CD14-positive monocyte (primary cell): ENCODE data around the gene GPRC5C. TPM values are rescaled to one million over a fixed set of nuclear protein-coding genes. Genes with fewer than 3 reads are reported as not detected.

Source experiments
- DNase-seq, 3 donors: peaks; one replicate each; pipeline ENCODE4 v3.0.0-alpha.2; 2011 to 2022
- H2AFZ ChIP-seq: 2 replicates; pipeline ENCODE4 v1.6.0; 2012; ENCODE audit warnings: mild to moderate bottlenecking, low read depth, low read length, inconsistent platforms; ENCODE audit not compliant: insufficient read depth, poor library complexity, severe bottlenecking
- H3K27ac ChIP-seq, 2 donors: 1 replicate in 1 of 2; 2 replicates in 1 of 2; pipeline ENCODE4 v1.5.1; 2012 to 2013; ENCODE audit warnings: low read length in 2 of 2, control low read depth in 1 of 2, inconsistent platforms in 1 of 2, low read depth in 1 of 2, mild to moderate bottlenecking in 1 of 2
- H3K27me3 ChIP-seq, 2 donors: one replicate each; pipeline versions ENCODE4 v1.6.0 to v1.6.1; 2011 to 2013; ENCODE audit warnings: low read length in 2 of 2; ENCODE audit not compliant: control insufficient read depth in 2 of 2, insufficient read depth in 2 of 2
- H3K36me3 ChIP-seq, 2 donors: replicated peaks in 1 of 2; 1 replicate in 1 of 2; 2 replicates in 1 of 2; pipeline versions ENCODE4 v1.5.1 to v1.6.1; 2012 to 2013; ENCODE audit warnings: low read length in 2 of 2, control low read depth in 1 of 2, inconsistent platforms in 1 of 2, mild to moderate bottlenecking in 1 of 2; ENCODE audit not compliant: insufficient read depth in 2 of 2, control insufficient read depth in 1 of 2
- H3K4me1 ChIP-seq, 2 donors: 1 replicate in 1 of 2; 2 replicates in 1 of 2; pipeline versions ENCODE4 v1.5.1 to v1.6.1; 2012 to 2013; ENCODE audit warnings: low read length in 2 of 2, control low read depth in 1 of 2, inconsistent platforms in 1 of 2, mild to moderate bottlenecking in 1 of 2, moderate library complexity in 1 of 2; ENCODE audit not compliant: insufficient read depth in 2 of 2, control insufficient read depth in 1 of 2
- H3K4me2 ChIP-seq: replicated peaks from 2 replicates; pipeline ENCODE3; 2012; ENCODE audit warnings: low read length, moderate library complexity, mild to moderate bottlenecking; ENCODE audit not compliant: poor library complexity, severe bottlenecking; ENCODE audit errors: extremely low read depth
- H3K4me3 ChIP-seq, 3 experiments: fragments of 200-600 bp in 1 of 3; sonication (generic) in 1 of 3; replicated peaks in 1 of 3; 1 replicate in 2 of 3; 2 replicates in 1 of 3; pipeline ENCODE4 v1.5.1; 2011 to 2013; ENCODE audit warnings: low read length in 3 of 3, mild to moderate bottlenecking in 3 of 3, control low read depth in 2 of 3, low read depth in 2 of 3, inconsistent platforms in 1 of 3, moderate library complexity in 1 of 3
- H3K79me2 ChIP-seq: 2 replicates; pipeline ENCODE4 v1.6.0; 2012; ENCODE audit warnings: mild to moderate bottlenecking, control low read depth, inconsistent platforms, low read length, moderate library complexity; ENCODE audit not compliant: insufficient read depth
- H3K9ac ChIP-seq: 2 replicates; pipeline ENCODE4 v1.6.0; 2017; ENCODE audit warnings: low read length, mild to moderate bottlenecking; ENCODE audit not compliant: insufficient read depth, poor library complexity, severe bottlenecking
- H3K9me3 ChIP-seq, 2 donors: replicated peaks in 1 of 2; 1 replicate in 1 of 2; 2 replicates in 1 of 2; pipeline versions ENCODE4 v1.5.1 to v1.6.1; 2012 to 2013; ENCODE audit warnings: low read length in 2 of 2, control low read depth in 1 of 2; ENCODE audit not compliant: control insufficient read depth in 1 of 2, insufficient read depth in 1 of 2
- H4K20me1 ChIP-seq: 2 replicates; pipeline ENCODE4 v1.6.0; 2012; ENCODE audit warnings: mild to moderate bottlenecking, low read length, control low read depth, moderate library complexity; ENCODE audit not compliant: insufficient read depth
- H3K27ac Mint-ChIP-seq, 7 donors: one replicate each; pipeline ENCODE4 v1.8.0; 2020; ENCODE audit warnings: mild to moderate bottlenecking in 7 of 7, mixed read lengths in 7 of 7, moderate library complexity in 6 of 7, inconsistent platforms in 2 of 7
- H3K27me3 Mint-ChIP-seq, 3 donors: one replicate each; pipeline ENCODE4 v1.8.0; 2021 to 2022; ENCODE audit warnings: low read depth in 3 of 3, mild to moderate bottlenecking in 3 of 3, mixed read lengths in 3 of 3, moderate library complexity in 3 of 3, inconsistent platforms in 1 of 3
- H3K36me3 Mint-ChIP-seq, 2 donors: one replicate each; pipeline ENCODE4 v1.8.0; 2020; ENCODE audit warnings: mixed read lengths in 2 of 2, inconsistent platforms in 1 of 2, mild to moderate bottlenecking in 1 of 2
- H3K4me1 Mint-ChIP-seq: one replicate; pipeline ENCODE4 v1.8.0; 2020; ENCODE audit warnings: mild to moderate bottlenecking, mixed read lengths
- H3K4me3 Mint-ChIP-seq, 2 donors: one replicate each; pipeline ENCODE4 v1.8.0; 2020; ENCODE audit warnings: mild to moderate bottlenecking in 2 of 2, mixed read lengths in 2 of 2, moderate library complexity in 1 of 2
- H3K9me3 Mint-ChIP-seq, 7 donors: one replicate each; pipeline ENCODE4 v1.8.0; 2020 to 2022; ENCODE audit warnings: mixed read lengths in 7 of 7, mild to moderate bottlenecking in 6 of 7, moderate library complexity in 6 of 7, inconsistent platforms in 2 of 7
- CTCF ChIP-seq: fragments of 200-600 bp; IDR thresholded peaks from one replicate; pipeline ENCODE4 v1.8.0; 2022; ENCODE audit warnings: antibody characterized with exemption, mild to moderate bottlenecking
- WGBS: methylation state at CpG from one replicate; pipeline ENCODE4 v1.1.5; 2013; ENCODE audit warnings: missing lambda C conversion rate; ENCODE audit not compliant: insufficient coverage; 5-methylcytosine and 5-hydroxymethylcytosine counted together
- intact Hi-C, 2 donors: fragments of 100-400 bp; cut with micrococcal nuclease; formaldehyde crosslinking; loops; one replicate each; pipeline versions ENCODE4 v1.15.0 to v1.15.1; 2023
- polyA plus RNA-seq, 3 donors: library from polyadenylated mRNA; depleted of rRNA in 1 of 3; unstranded in 2 of 3; stranded (reverse) in 1 of 3; fragments of 300-500 nt in 2 of 3; fragments of >200 nt in 1 of 3; fragmentation: Illumina TruSeq in 2 of 3; gene quantifications; 1 replicate in 2 of 3; 2 replicates in 1 of 3; pipeline ENCODE4 v1.2.3, GENCODE V29; 2012 to 2021

Gene GPRC5C
- polyA plus RNA-seq, 3 donors = 0.47 to 3.3 (median 1.9) TPM

GRCh38 chr17:74448756-74449155 lies 16.9 kb downstream of the GPRC5C start:
- 100% methylated on average over 4 of the region's 8 CpGs for whole genome bisulfite sequencing
- Mint-ChIP-seq H3K9me3 (peaks cover 0 to 3% (median 0%) of the 10 kb centered on the region in 7 donors), H3K27ac (no peak overlapping the region), H3K4me1 (peaks cover 38% of the 10 kb centered on the region), H3K4me3 (no peak overlapping the region), H3K36me3 (no peaks in the 10 kb centered on the region), H3K27me3 (peaks cover 11 to 39% (median 27%) of the 10 kb centered on the region in 3 donors)
- no peak for TF ChIP-seq CTCF
- no peak overlapping the region for H3K27ac ChIP-seq
- DNase-seq = no peak
- no peak overlapping the region for H3K9ac ChIP-seq
- intact Hi-C loops = no loop called here
- no peak overlapping the region for H3K4me2 ChIP-seq
- no peaks in the 10 kb centered on the region for H3K79me2 ChIP-seq
- peaks cover 0 to 10% of the 10 kb centered on the region in 2 donors for H3K27me3 ChIP-seq
- no peak overlapping the region for H2AFZ ChIP-seq
- peaks cover 31 to 42% of the 10 kb centered on the region in 2 donors for H3K4me1 ChIP-seq
- no peaks in the 10 kb centered on the region for H4K20me1 ChIP-seq
- H3K36me3 ChIP-seq = no peaks in the 10 kb centered on the region
- H3K9me3 ChIP-seq = no peaks in the 10 kb centered on the region
- no peak overlapping the region for H3K4me3 ChIP-seq

GRCh38 chr17:74449306-74449705 lies 17.4 kb downstream of the GPRC5C start:
- no peak overlapping the region for H2AFZ ChIP-seq
- Mint-ChIP-seq H3K27me3 (peaks cover 11 to 39% (median 27%) of the 10 kb centered on the region in 3 donors), H3K27ac (no peak overlapping the region), H3K9me3 (peaks cover 0 to 3% (median 0%) of the 10 kb centered on the region in 7 donors), H3K4me1 (peaks cover 34% of the 10 kb centered on the region), H3K36me3 (no peaks in the 10 kb centered on the region), H3K4me3 (no peak overlapping the region)
- H3K27ac ChIP-seq = no peak overlapping the region
- H3K4me3 ChIP-seq = no peak overlapping the region
- intact Hi-C loops = no loop called here
- WGBS = 90% methylated on average over 8 of the region's 11 CpGs
- no peaks in the 10 kb centered on the region for H3K36me3 ChIP-seq
- H3K79me2 ChIP-seq = no peaks in the 10 kb centered on the region
- no peak overlapping the region for H3K4me2 ChIP-seq
- no peak for DNase-seq
- H3K4me1 ChIP-seq = peaks cover 27 to 41% of the 10 kb centered on the region in 2 donors
- H4K20me1 ChIP-seq = no peaks in the 10 kb centered on the region
- no peak for TF ChIP-seq CTCF
- H3K9ac ChIP-seq = no peak overlapping the region
- no peaks in the 10 kb centered on the region for H3K9me3 ChIP-seq
- H3K27me3 ChIP-seq = peaks cover 0 to 10% of the 10 kb centered on the region in 2 donors
